GM10266 (cell line): ENCODE results near the gene CD34.
A peak's percentile ranks its signal among the peaks of the same experiment; 100 is the strongest.

Source experiments
- DNase-seq: peaks from one replicate; pipeline ENCODE4 v3.0.0; 2012; ENCODE audit errors: extremely low spot score
- TF ChIP-seq, protein P1 (sequence below): IDR thresholded peaks from 2 replicates; pipeline ENCODE4 v1.5.1; 2012; ENCODE audit warnings: mild to moderate bottlenecking, low read depth; ENCODE audit not compliant: control insufficient read depth, insufficient read depth; ENCODE audit errors: missing control alignments

Gene CD34

DNA sequence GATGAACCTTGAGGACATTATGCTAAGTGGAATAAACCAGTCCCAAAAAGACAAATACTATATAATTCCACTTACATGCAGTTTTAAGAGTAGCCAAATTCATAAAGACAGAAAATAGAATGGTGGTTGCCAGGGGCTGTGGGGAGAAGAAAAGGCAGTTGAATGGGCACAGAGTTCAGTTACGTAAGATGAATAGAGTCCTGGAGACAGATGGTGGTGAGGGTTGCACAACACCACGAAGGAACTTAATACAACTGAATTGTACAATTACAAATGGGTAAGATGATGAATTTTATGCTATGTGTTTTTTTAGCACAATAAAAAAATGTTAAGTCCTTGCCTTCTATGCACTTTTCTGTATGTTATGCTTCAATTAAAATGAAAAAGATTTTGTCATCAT is 66.6 kb downstream of the CD34 start:
- TF ChIP-seq, protein P1, sequence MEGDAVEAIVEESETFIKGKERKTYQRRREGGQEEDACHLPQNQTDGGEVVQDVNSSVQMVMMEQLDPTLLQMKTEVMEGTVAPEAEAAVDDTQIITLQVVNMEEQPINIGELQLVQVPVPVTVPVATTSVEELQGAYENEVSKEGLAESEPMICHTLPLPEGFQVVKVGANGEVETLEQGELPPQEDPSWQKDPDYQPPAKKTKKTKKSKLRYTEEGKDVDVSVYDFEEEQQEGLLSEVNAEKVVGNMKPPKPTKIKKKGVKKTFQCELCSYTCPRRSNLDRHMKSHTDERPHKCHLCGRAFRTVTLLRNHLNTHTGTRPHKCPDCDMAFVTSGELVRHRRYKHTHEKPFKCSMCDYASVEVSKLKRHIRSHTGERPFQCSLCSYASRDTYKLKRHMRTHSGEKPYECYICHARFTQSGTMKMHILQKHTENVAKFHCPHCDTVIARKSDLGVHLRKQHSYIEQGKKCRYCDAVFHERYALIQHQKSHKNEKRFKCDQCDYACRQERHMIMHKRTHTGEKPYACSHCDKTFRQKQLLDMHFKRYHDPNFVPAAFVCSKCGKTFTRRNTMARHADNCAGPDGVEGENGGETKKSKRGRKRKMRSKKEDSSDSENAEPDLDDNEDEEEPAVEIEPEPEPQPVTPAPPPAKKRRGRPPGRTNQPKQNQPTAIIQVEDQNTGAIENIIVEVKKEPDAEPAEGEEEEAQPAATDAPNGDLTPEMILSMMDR: no peak
- no peak for DNase-seq

DNA sequence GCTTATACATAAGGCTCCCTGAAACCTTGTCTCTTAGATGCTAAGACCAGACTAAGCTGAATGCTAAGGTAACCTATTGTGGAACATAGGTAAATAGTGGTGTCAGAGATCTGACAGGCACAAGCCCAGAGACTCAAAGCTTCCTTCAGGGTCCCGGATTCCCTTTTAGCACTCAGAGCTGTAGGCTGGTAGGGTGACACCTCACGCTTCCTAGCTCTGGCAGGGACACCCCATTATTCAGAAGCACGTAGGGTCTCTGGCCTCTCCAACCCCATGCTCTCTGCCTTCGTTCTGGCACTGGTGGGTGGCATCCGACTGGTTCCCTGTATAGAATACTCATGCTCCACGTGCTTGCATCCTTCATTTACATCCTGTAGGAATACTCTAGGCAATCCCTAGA is 68.4 kb downstream of the CD34 start:
- no peak for DNase-seq
- TF ChIP-seq, protein P1: no peak

GRCh38 chr1:207841901-207842300 is 69.0 kb downstream of the CD34 start:
- TF ChIP-seq, protein P1: no peak
- no peak for DNase-seq

DNA sequence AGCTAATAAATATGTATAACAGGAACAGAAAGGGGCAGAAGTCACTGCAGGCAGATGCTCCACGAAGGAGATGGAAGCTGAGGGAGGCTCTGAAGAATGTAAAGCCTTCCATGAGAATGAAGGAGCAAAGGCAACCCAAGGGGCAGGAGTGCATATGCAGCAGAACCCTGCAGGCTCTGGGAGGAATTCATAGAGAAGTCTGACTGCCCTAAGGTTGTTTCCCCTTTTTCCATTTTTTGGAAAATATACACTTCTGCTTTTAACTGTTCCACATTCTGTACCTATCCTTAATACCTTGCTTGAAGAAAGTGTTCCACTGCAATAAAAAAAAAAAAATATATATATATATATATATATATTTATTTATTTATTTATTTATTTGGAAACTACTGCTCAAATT is 69.6 kb downstream of the CD34 start:
- TF ChIP-seq, protein P1: no peak
- DNase-seq: no peak

- TF ChIP-seq, protein P1: peak; percentile 6
- no peak for DNase-seq
Observed at GRCh38 chr1:207840380-207840779, 70.5 kb downstream of the CD34 start.

DNA sequence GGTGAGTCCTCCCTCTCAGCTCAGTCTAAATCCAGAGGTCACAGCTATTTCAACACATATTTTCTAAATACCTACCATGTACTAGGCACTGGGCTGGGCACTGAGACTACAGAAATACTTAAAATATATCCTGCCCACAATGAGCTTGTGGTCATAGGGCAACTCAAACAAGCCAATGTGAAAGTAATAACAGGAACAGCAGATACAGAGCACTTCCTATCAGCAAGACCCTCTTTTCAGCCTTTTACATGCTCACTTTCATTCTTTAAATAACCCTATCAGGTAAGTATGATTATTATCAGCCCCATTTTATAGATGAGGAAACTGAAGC is 71.9 kb downstream of the CD34 start:
- no peak for DNase-seq
- TF ChIP-seq, protein P1: no peak

GRCh38 chr1:207838156-207839082 is 72.5 kb downstream of the CD34 start:
- TF ChIP-seq, protein P1: no peak
- no peak for DNase-seq
